Right lobe of liver (tissue), 6 donors: Measurements from ENCODE around the gene STX8. TPM values are rescaled to one million over a fixed set of nuclear protein-coding genes. Genes with fewer than 3 reads are reported as not detected.

Source experiments
- ATAC-seq, 4 donors: fragments of 200-7000 bp; cut with Tn5 transposase; one replicate each; pipeline ENCODE4 v1.9.1; 2020; ENCODE audit warnings: mild to moderate bottlenecking in 4 of 4, moderate library complexity in 4 of 4
- DNase-seq, 3 donors: peaks; one replicate each; pipeline ENCODE4 v3.0.0-alpha.2; 2020
- H3K27ac ChIP-seq, 3 donors: fragments of 200-600 bp; one replicate each; pipeline ENCODE4 v1.8.0; 2022
- H3K27me3 ChIP-seq, 2 donors: fragments of 200-600 bp; one replicate each; pipeline ENCODE4 v1.8.0; 2022
- H3K36me3 ChIP-seq, 4 donors: fragments of 200-600 bp; sonication (generic) in 1 of 4; one replicate each; pipeline versions ENCODE4 v1.5.1 to v1.8.0; 2017 to 2022; ENCODE audit warnings: control low read depth in 1 of 4
- H3K4me1 ChIP-seq, 4 donors: fragments of 200-600 bp; sonication (generic) in 1 of 4; one replicate each; pipeline versions ENCODE4 v1.5.1 to v1.8.0; 2017 to 2022; ENCODE audit warnings: control low read depth in 1 of 4
- H3K4me3 ChIP-seq, 3 donors: fragments of 200-600 bp; one replicate each; pipeline ENCODE4 v1.8.0; 2022
- H3K9me3 ChIP-seq, 4 donors: fragments of 200-600 bp; sonication (generic) in 1 of 4; one replicate each; pipeline versions ENCODE4 v1.5.1 to v1.8.0; 2017 to 2022; ENCODE audit warnings: control low read depth in 1 of 4
- POLR2A ChIP-seq: fragments of 450-650 bp; IDR thresholded peaks from one replicate; pipeline ENCODE4 v1.6.1; 2017; ENCODE audit warnings: antibody characterized with exemption, mild to moderate bottlenecking
- WGBS: methylation state at CpG from one replicate; pipeline ENCODE4 v1.1.6; 2018; ENCODE audit warnings: low coverage, low lambda C conversion rate; ENCODE audit not compliant: insufficient coverage; ENCODE audit errors: missing lambda C conversion rate; 5-methylcytosine and 5-hydroxymethylcytosine counted together
- intact Hi-C, 2 donors: fragments of 100-400 bp; cut with DNase I; formaldehyde crosslinking; loops; one replicate each; pipeline versions ENCODE4 v1.11.2 to v1.14.1; 2022
- total RNA-seq, 6 experiments: library from RNA; depleted of rRNA in 2 of 6; stranded (reverse); fragments of >200 nt in 2 of 6; fragmentation: NEBNext Ultra II Directional in 3 of 6; extraction: Animal tissue kit (Norgen Biotek cat#: 25700) in 3 of 6; gene quantifications; one replicate each; pipeline versions ENCODE4 v1.1.0 to v1.2.4, GENCODE V29; 2016 to 2023
- TF ChIP-seq, protein P1 (sequence below), 4 donors: fragments of 200-600 bp in 3 of 4; fragments of 450-650 bp in 1 of 4; IDR thresholded peaks; one replicate each; pipeline versions ENCODE4 v1.5.1 to v1.8.0; 2016 to 2022; ENCODE audit warnings: antibody characterized with exemption in 4 of 4, mild to moderate bottlenecking in 2 of 4
- donor health status: DM: no; HTN: yes; CAD: no.
- donor health status: DM: no; HTN: no; CAD: no.
- donor health status: DM: no; HTN: no; CAD: no.
- donor health status: DM: no; HTN: yes; CAD: no.
- donor health status: DM: no; HTN: yes; CAD: no.

Gene STX8
- total RNA-seq, 6 experiments from 2014 or later: 20.6 to 35.3 (median 27.7) TPM

DNA sequence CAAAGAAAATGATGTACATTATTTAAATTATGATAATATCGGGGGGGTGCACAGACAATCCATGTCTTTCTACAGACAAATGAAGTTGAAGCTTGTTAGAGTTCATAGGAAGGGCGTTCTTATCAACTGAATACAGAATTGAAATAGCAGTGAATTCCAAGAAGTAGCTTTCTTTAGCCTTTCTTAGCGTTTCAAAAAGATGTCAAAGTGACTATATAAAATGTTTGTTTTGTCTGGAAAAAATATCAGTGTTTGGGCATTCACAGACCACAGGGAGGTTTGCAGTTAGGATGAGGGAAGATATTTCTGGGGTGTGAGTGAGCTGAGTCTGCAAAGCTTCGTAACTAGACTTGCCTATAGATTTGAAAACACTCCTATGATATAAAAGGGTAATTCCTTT, 55.0 kb downstream of the STX8 start:
- intact Hi-C loops: loop anchor here in 1 of 2 donors (10.0 kb wide), 1 partner anchor 526 kb away; no protein-coding TSS in a partner anchor
- H3K36me3 ChIP-seq: no peaks in the 10 kb centered on the region
- H3K9me3 ChIP-seq: no peaks in the 10 kb centered on the region

GRCh38 chr17:9519583-9520272, 55.9 kb downstream of the STX8 start:
- no peaks in the 10 kb centered on the region for H3K9me3 ChIP-seq
- intact Hi-C loops: loop anchor here in 1 of 2 donors (10.0 kb wide), 1 partner anchor 525 kb away; no protein-coding TSS in a partner anchor
- ATAC-seq (no peak), DNase-seq (no peak)
- WGBS: 82% methylated on average over 8 of the region's 9 CpGs
- no peaks in the 10 kb centered on the region for H3K4me1 ChIP-seq
- no peaks in the 10 kb centered on the region for H3K36me3 ChIP-seq
- no peak overlapping the region for H3K4me3 ChIP-seq
- no peaks in the 10 kb centered on the region for H3K27me3 ChIP-seq
- no peak overlapping the region for H3K27ac ChIP-seq
- TF ChIP-seq, protein P1, sequence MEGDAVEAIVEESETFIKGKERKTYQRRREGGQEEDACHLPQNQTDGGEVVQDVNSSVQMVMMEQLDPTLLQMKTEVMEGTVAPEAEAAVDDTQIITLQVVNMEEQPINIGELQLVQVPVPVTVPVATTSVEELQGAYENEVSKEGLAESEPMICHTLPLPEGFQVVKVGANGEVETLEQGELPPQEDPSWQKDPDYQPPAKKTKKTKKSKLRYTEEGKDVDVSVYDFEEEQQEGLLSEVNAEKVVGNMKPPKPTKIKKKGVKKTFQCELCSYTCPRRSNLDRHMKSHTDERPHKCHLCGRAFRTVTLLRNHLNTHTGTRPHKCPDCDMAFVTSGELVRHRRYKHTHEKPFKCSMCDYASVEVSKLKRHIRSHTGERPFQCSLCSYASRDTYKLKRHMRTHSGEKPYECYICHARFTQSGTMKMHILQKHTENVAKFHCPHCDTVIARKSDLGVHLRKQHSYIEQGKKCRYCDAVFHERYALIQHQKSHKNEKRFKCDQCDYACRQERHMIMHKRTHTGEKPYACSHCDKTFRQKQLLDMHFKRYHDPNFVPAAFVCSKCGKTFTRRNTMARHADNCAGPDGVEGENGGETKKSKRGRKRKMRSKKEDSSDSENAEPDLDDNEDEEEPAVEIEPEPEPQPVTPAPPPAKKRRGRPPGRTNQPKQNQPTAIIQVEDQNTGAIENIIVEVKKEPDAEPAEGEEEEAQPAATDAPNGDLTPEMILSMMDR (IDR thresholded peaks at IDR 0.05): no peak
- no peak for TF ChIP-seq POLR2A

More for the DNA sequence above, 55.0 kb downstream of the STX8 start:
- WGBS: 59% methylated on average over 4 of the region's 4 CpGs
- Histone ChIP-seq H3K4me3 (no peak overlapping the region), H3K4me1 (no peaks in the 10 kb centered on the region), H3K27ac (no peak overlapping the region), H3K27me3 (no peaks in the 10 kb centered on the region)
- DNase-seq (no peak), ATAC-seq (no peak)
- TF ChIP-seq, protein P1 (IDR thresholded peaks at IDR 0.05): no peak
- no peak for TF ChIP-seq POLR2A

DNA sequence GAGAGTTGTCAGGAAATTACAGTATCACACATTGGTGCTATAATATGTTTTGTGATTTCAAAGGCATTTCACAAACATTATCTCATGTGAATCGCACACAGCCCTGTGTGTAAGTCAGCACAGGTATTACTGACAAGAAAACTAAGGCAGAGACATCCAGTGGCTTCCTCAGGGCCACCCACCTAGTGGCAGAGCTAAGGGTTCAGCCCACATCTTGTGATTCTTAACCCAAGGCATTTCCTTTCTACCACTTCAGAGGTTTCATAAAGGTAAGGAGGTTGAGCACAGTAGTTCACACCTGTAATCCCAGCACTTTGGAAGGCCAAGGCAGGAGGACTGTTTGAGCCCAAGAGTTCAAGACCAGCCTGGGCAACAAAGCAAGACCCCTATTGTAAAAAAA, 58.2 kb downstream of the STX8 start:
- 89% methylated on average over 1 of the region's 1 CpG for WGBS
- Histone ChIP-seq H3K36me3 (no peaks in the 10 kb centered on the region), H3K4me1 (no peaks in the 10 kb centered on the region), H3K9me3 (no peaks in the 10 kb centered on the region), H3K4me3 (no peak overlapping the region), H3K27me3 (no peaks in the 10 kb centered on the region), H3K27ac (no peak overlapping the region)
- intact Hi-C loops: no loop called here
- no peak for TF ChIP-seq POLR2A
- TF ChIP-seq, protein P1 (IDR thresholded peaks at IDR 0.05): no peak
- ATAC-seq (no peak), DNase-seq (no peak)

- ATAC-seq (no peak), DNase-seq (no peak)
- intact Hi-C loops: no loop called here
- TF ChIP-seq POLR2A: no peak
- TF ChIP-seq, protein P1 (IDR thresholded peaks at IDR 0.05): no peak
- Histone ChIP-seq H3K27ac (no peak overlapping the region), H3K4me1 (no peaks in the 10 kb centered on the region), H3K27me3 (no peaks in the 10 kb centered on the region), H3K36me3 (no peaks in the 10 kb centered on the region), H3K4me3 (no peak overlapping the region), H3K9me3 (peaks cover 0 to 8% (median 3%) of the 10 kb centered on the region in 4 donors)
- WGBS: 90% methylated on average over 2 of the region's 2 CpGs
Measured at GRCh38 chr17:9513266-9513665, 62.4 kb downstream of the STX8 start.
